Heart left ventricle (tissue), 16 donors: Measurements from ENCODE around the gene RPS6KB2. TPM values are rescaled to one million over a fixed set of nuclear protein-coding genes. Genes with fewer than 3 reads are reported as not detected.

ENCODE experiments used
- ATAC-seq, 4 donors: fragments of 200-7000 bp; cut with Tn5 transposase; one replicate each; pipeline ENCODE4 v1.9.1; 2020 to 2022; ENCODE audit warnings: moderate library complexity in 4 of 4, mild to moderate bottlenecking in 3 of 4, moderate number of reproducible peaks in 1 of 4
- DNase-seq, 5 donors: peaks; one replicate each; pipeline ENCODE4 v3.0.0-alpha.2; 2020
- H3K27ac ChIP-seq, 12 donors: fragments of 200-600 bp; sonication (generic) in 4 of 12; one replicate each; pipeline versions ENCODE4 v1.5.0 to v1.8.0; 2016 to 2022; ENCODE audit warnings: mild to moderate bottlenecking in 2 of 12
- H3K27me3 ChIP-seq, 9 donors: fragments of 200-600 bp; sonication (generic) in 2 of 9; one replicate each; pipeline versions ENCODE4 v1.5.1 to v1.8.0; 2016 to 2022; ENCODE audit warnings: mild to moderate bottlenecking in 3 of 9
- H3K36me3 ChIP-seq, 9 donors: fragments of 200-600 bp; sonication (generic) in 2 of 9; one replicate each; pipeline versions ENCODE4 v1.5.0 to v1.8.0; 2018 to 2022; ENCODE audit warnings: mild to moderate bottlenecking in 2 of 9
- H3K4me1 ChIP-seq, 12 donors: fragments of 200-600 bp; sonication (generic) in 4 of 12; one replicate each; pipeline versions ENCODE4 v1.5.0 to v1.8.0; 2016 to 2022; ENCODE audit warnings: mild to moderate bottlenecking in 3 of 12
- H3K4me3 ChIP-seq, 12 donors: fragments of 200-600 bp; sonication (generic) in 4 of 12; one replicate each; pipeline versions ENCODE4 v1.5.0 to v1.8.0; 2017 to 2022; ENCODE audit warnings: mild to moderate bottlenecking in 9 of 12, moderate library complexity in 4 of 12
- H3K9me3 ChIP-seq, 12 donors: fragments of 200-600 bp; sonication (generic) in 4 of 12; one replicate each; pipeline versions ENCODE4 v1.5.0 to v1.8.0; 2016 to 2022; ENCODE audit warnings: mild to moderate bottlenecking in 1 of 12
- POLR2A ChIP-seq, 2 donors: fragments of 450-650 bp; IDR thresholded peaks; one replicate each; pipeline ENCODE4 v1.6.1; 2017; ENCODE audit warnings: antibody characterized with exemption in 2 of 2, mild to moderate bottlenecking in 2 of 2, moderate library complexity in 2 of 2
- WGBS, 4 donors: extraction: QIAGEN DNeasy Blood & Tissue Kit in 2 of 4; methylation state at CpG; one replicate each; pipeline versions ENCODE4 v1.1.5 to v1.1.7; 2013 to 2018; 5-methylcytosine and 5-hydroxymethylcytosine counted together
- intact Hi-C, 10 donors: fragments of 100-400 bp; cut with DNase I; formaldehyde crosslinking; loops; one replicate each; pipeline versions ENCODE4 v1.11.1 to v1.14.2; 2022
- polyA plus RNA-seq, 2 donors: library from polyadenylated mRNA; stranded (reverse); fragments of 200-250 nt; gene quantifications; one replicate each; pipeline ENCODE4 v1.2.3, GENCODE V29; 2013
- total RNA-seq, 9 donors: library from RNA; depleted of rRNA in 2 of 9; stranded (reverse); fragments of >200 nt in 2 of 9; fragmentation: NEBNext Ultra II Directional in 3 of 9; extraction: Animal tissue kit (Norgen Biotek cat#: 25700) in 3 of 9; gene quantifications; one replicate each; pipeline versions ENCODE4 v1.1.0 to v1.2.4, GENCODE V29; 2016 to 2023
- TF ChIP-seq, protein P1 (sequence below), 12 donors: fragments of 200-600 bp; sonication (generic) in 4 of 12; IDR thresholded peaks; one replicate each; pipeline versions ENCODE4 v1.5.0 to v1.8.0; 2018 to 2022; ENCODE audit warnings: antibody characterized with exemption in 12 of 12, mild to moderate bottlenecking in 5 of 12
- donor health status: ischemic (EF 13 %, LVEDD 7.1; RV severe dilation, severe dysfunction).
- donor health status: healthy with polysubstance abuse.
- donor health status: DM: no; HTN: yes; CAD: no.
- donor health status: DM: no; HTN: no; CAD: no.
- donor health status: ischemic (EF 25% LVEDD 6.9; RV normal size, moderate dysfunction).
- donor health status: ischemic (EF 25% LVEDD 5.7; RV mildly dilated, moderate dysfunction).
- donor health status: healthy.
- donor health status: DM: yes; HTN: yes; CAD: no.
- donor health status: ischemic (EF 35%, LVEDD 5.7; RV mildly dilated, moderate dysfunction).
- donor health status: nonischemic (EF 11% LVEDD 7.7; RV severe dilation, severe dysfunction).
- donor health status: DM: yes; HTN: yes; CAD: no.
- donor health status: PGD.
- donor health status: ischemic (EF 29% LVEDD 5.4; RV normal size, mild dysfunction).
- donor health status: nonischemic (EF 23%, LVEDD 6.1; RV moderate dilation, normal function).

The RPS6KB2 gene
- total and polyA plus RNA-seq, 11 donors: 19.3 to 36.0 (median 26.0) TPM

DNA sequence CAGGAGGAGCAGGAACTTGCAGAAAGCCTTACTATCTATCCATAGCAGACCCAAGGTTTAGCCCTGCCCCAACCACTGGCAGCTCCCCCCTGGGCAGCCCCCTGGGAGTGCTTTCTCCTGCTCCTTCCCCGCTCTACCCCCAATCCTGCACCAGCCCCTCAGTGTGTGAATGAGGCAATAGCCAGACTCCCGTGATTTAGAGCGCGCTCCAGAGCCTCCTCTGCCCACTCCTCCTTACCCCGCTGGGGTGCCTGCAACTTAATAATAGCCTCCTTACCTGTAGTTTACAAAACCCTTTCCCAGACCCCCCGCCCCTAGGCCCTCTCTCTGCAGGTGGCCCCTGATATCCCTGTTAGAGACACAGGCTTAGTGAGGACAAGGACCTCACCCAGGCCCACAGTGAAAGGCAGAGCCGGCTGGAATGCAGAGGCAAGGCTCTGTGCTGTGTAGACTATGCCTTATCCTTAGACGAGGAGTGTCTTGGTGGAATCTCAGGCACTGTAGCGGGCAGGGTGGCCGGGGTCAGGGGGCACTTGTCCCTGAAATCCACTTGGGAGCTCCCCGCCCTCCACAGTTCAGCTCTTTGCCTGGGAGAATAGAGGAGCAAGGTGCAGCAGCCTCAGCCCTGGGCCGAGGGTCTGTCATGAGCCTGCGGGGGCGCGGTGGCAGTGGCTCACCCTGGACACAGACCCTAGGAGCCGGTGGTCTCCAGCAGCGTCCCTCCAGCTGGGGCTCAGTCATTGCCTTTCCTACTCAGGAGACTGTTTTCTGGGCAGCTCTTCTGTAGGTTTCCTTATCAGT is 17.1 kb upstream of the RPS6KB2 start:
- Histone ChIP-seq H3K4me3 (no peak overlapping the region), H3K4me1 (peaks cover 0 to 37% (median 8%) of the 10 kb centered on the region in 12 donors), H3K27me3 (peaks cover 0 to 56% (median 16%) of the 10 kb centered on the region in 9 donors), H3K36me3 (no peaks in the 10 kb centered on the region), H3K9me3 (no peaks in the 10 kb centered on the region), H3K27ac (no peak overlapping the region)
- no peak for DNase-seq
- TF ChIP-seq, protein P1, sequence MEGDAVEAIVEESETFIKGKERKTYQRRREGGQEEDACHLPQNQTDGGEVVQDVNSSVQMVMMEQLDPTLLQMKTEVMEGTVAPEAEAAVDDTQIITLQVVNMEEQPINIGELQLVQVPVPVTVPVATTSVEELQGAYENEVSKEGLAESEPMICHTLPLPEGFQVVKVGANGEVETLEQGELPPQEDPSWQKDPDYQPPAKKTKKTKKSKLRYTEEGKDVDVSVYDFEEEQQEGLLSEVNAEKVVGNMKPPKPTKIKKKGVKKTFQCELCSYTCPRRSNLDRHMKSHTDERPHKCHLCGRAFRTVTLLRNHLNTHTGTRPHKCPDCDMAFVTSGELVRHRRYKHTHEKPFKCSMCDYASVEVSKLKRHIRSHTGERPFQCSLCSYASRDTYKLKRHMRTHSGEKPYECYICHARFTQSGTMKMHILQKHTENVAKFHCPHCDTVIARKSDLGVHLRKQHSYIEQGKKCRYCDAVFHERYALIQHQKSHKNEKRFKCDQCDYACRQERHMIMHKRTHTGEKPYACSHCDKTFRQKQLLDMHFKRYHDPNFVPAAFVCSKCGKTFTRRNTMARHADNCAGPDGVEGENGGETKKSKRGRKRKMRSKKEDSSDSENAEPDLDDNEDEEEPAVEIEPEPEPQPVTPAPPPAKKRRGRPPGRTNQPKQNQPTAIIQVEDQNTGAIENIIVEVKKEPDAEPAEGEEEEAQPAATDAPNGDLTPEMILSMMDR (IDR thresholded peaks at IDR 0.05): no peak
- TF ChIP-seq POLR2A (IDR thresholded peaks at IDR 0.05): no peak
- intact Hi-C loops: no loop called here
- no peak for ATAC-seq
- WGBS, 4 donors: 72 to 82% (median 76%) methylated on average over 17 of the region's 17 CpGs

DNA sequence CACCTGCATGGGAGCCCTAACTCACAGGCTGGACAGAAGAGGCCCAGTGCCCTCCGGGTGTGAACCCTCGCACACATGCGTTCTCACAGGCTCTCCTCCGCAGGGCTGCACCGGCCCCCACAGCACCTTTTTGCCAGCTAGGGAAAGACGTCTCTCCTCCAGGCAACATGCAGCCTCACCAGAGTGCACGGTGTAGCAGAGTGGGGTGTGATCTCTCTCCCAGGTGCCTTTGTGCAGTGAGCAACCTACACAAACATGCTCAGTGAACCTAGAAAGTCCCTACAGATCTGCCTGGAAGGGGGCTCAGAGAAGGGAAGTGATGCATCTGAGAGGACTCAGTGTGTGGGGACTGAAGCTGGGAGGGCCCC is 16.5 kb upstream of the RPS6KB2 start:
- Histone ChIP-seq H3K27me3 (peaks cover 0 to 56% (median 16%) of the 10 kb centered on the region in 9 donors), H3K36me3 (no peaks in the 10 kb centered on the region), H3K9me3 (no peaks in the 10 kb centered on the region), H3K4me1 (peaks cover 0 to 43% (median 12%) of the 10 kb centered on the region in 12 donors), H3K27ac (no peak overlapping the region), H3K4me3 (no peak overlapping the region)
- DNase-seq (no peak), ATAC-seq (no peak)
- intact Hi-C loops: no loop called here
- TF ChIP-seq, protein P1 (IDR thresholded peaks at IDR 0.05): no peak
- no peak for TF ChIP-seq POLR2A (IDR thresholded peaks at IDR 0.05)
- WGBS, 4 donors: 64 to 71% (median 66%) methylated on average over 7 of the region's 7 CpGs

DNA sequence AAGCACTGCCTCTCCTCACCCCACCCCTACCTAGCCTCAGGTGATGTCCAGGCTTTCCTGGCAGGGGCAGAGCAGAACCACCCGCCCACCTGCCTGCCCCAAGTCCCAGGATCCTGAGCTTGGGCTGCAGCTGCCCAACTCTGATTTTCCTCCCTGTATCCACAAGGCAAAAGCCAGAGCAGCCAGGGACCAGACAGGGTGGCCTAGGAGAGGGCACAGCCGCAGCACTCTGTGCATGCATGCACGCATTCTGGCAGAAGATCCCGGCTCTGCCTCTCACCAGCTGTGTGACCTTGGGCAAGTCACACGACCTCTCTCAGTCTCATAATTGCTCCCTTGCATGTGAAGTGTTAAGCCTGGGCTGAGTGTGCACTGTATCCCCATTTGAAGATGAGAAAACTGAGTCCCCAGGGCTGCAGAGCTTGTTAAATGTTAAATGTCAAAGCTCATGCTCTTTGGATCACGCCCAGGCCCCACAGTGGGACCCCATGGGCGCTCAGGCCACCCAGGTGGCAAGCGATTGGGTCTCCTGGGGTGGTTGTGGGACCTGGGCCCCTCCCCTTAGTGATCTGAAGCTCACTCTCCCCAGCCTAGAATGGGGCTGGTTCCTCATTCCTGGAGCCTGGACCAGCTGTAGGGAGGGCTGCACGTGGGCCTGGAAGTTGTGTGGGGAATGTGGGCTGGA is 15.7 kb upstream of the RPS6KB2 start:
- DNase-seq (no peak), ATAC-seq (no peak)
- TF ChIP-seq, protein P1 (IDR thresholded peaks at IDR 0.05): no peak
- TF ChIP-seq POLR2A (IDR thresholded peaks at IDR 0.05): no peak
- Histone ChIP-seq H3K9me3 (no peaks in the 10 kb centered on the region), H3K4me1 (peaks cover 3 to 52% (median 17%) of the 10 kb centered on the region in 12 donors), H3K27ac (no peak overlapping the region), H3K36me3 (no peaks in the 10 kb centered on the region), H3K4me3 (no peak overlapping the region), H3K27me3 (peaks cover 0 to 56% (median 16%) of the 10 kb centered on the region in 9 donors)
- 61 to 83% (median 76%) methylated on average over 5 to 9 of the region's 9 CpGs for WGBS, 4 donors
- intact Hi-C loops: no loop called here

DNA sequence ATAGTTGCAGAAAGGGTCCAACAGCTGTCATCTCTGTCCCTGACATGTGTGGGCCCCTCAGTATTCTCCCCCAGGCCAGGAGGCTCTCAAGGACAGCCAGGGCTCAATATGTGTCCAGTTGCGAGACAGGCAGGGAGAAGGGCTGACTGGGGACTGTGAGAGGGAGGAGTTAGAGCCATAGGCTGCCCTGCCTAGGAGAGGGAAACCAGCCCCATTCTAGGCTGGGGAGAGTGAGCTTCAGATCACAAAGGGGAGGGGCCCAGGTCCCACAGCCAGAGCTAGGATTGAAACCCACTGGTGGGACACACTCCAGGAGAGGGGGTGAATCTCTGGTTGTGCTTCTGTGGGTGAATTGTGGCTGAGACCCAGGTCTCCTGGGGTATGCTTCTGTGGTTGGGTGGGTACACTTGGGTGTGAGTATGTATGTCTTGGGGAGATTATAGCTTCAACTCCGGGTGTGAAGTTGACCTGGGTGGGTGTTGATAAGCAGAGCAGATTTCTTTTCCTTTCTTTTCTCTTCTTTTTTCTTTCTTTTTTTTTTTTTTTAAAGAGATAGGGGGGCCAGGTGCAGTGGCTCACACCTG is 14.9 kb upstream of the RPS6KB2 start:
- DNase-seq (no peak), ATAC-seq (no peak)
- peaks cover 0 to 56% (median 16%) of the 10 kb centered on the region in 9 donors for H3K27me3 ChIP-seq
- H3K36me3 ChIP-seq: no peaks in the 10 kb centered on the region
- 71 to 78% (median 73%) methylated on average over 1 to 2 of the region's 2 CpGs for WGBS, 4 donors
- H3K4me3 ChIP-seq: no peak overlapping the region
- no peaks in the 10 kb centered on the region for H3K9me3 ChIP-seq
- H3K27ac ChIP-seq: no peak overlapping the region
- TF ChIP-seq, protein P1 (IDR thresholded peaks at IDR 0.05): no peak
- no peak for TF ChIP-seq POLR2A (IDR thresholded peaks at IDR 0.05)
- intact Hi-C loops: no loop called here
- H3K4me1 ChIP-seq: peaks cover 3 to 53% (median 23%) of the 10 kb centered on the region in 12 donors
